B cell (primary cell): ENCODE measurements around the gene PEX6. TPM values are rescaled to one million over a fixed set of nuclear protein-coding genes. Genes with fewer than 3 reads are reported as not detected.

Experiments used
- ATAC-seq: fragments of 200-7000 bp; cut with Tn5 transposase; one replicate; pipeline ENCODE4 v1.10.0; 2021; ENCODE audit warnings: low read depth, mild to moderate bottlenecking, moderate number of reproducible peaks, moderate library complexity
- CTCF ChIA-PET: fragments of 350-600 bp; sonication (Branson Sonifier 250); formaldehyde crosslinking; loops from one replicate; lab custom pipeline; 2021; ENCODE audit warnings: antibody characterized with exemption, inconsistent platforms; lab: Charles Lee
- POLR2A ChIA-PET: fragments of 350-600 bp; sonication (Branson Sonifier 250); formaldehyde crosslinking; loops from one replicate; lab custom pipeline; 2021; ENCODE audit warnings: antibody characterized with exemption; lab: Charles Lee
- DNase-seq: peaks from one replicate; pipeline ENCODE4 v3.0.0; 2013
- H2AFZ ChIP-seq: 2 replicates; pipeline ENCODE4 v1.6.1; 2012; ENCODE audit warnings: mild to moderate bottlenecking, low read depth, low read length; ENCODE audit not compliant: insufficient read depth, poor library complexity, severe bottlenecking
- H3K27ac ChIP-seq, 2 donors: 1 replicate in 1 of 2; 2 replicates in 1 of 2; pipeline ENCODE4 v1.5.1; 2012 to 2013; ENCODE audit warnings: low read length in 2 of 2, mild to moderate bottlenecking in 2 of 2, moderate library complexity in 1 of 2
- H3K27me3 ChIP-seq, 4 experiments: fragments of 200-600 bp in 1 of 4; sonication (generic) in 1 of 4; replicated peaks in 1 of 4; 1 replicate in 2 of 4; 2 replicates in 2 of 4; pipeline versions ENCODE4 v1.6.1 to v1.7.0; 2013 to 2016; ENCODE audit warnings: low read length in 3 of 4, mild to moderate bottlenecking in 2 of 4, mixed read lengths in 1 of 4, moderate library complexity in 1 of 4; ENCODE audit not compliant: insufficient read depth in 4 of 4, control insufficient read depth in 3 of 4; ENCODE audit errors: control extremely low read depth in 1 of 4
- H3K36me3 ChIP-seq, 2 experiments: replicated peaks in 1 of 2; 1 replicate in 1 of 2; 2 replicates in 1 of 2; pipeline versions ENCODE4 v1.6.1 to v1.7.1; 2013; ENCODE audit warnings: low read length in 1 of 2; ENCODE audit not compliant: insufficient read depth in 2 of 2, control insufficient read depth in 1 of 2; ENCODE audit errors: control extremely low read depth in 1 of 2, extremely low read depth in 1 of 2
- H3K4me1 ChIP-seq, 2 donors: fragments of 200-600 bp in 1 of 2; sonication (generic) in 1 of 2; 1 replicate in 1 of 2; 2 replicates in 1 of 2; pipeline versions ENCODE4 v1.5.1 to v1.6.1; 2013 to 2017; ENCODE audit warnings: low read length in 2 of 2; ENCODE audit not compliant: control insufficient read depth in 2 of 2, insufficient read depth in 2 of 2
- H3K4me2 ChIP-seq: replicated peaks from 2 replicates; pipeline ENCODE3; 2012; ENCODE audit warnings: mild to moderate bottlenecking, low read depth, low read length; ENCODE audit not compliant: poor library complexity, severe bottlenecking
- H3K4me3 ChIP-seq, 5 experiments: fragments of 200-600 bp in 1 of 5; sonication (generic) in 1 of 5; 1 replicate in 3 of 5; 2 replicates in 2 of 5; pipeline versions ENCODE4 v1.5.1 to v1.7.0; 2011 to 2016; ENCODE audit warnings: low read length in 4 of 5, mild to moderate bottlenecking in 4 of 5, low read depth in 2 of 5, control low read depth in 1 of 5, moderate library complexity in 1 of 5; ENCODE audit not compliant: insufficient read depth in 1 of 5; ENCODE audit errors: control extremely low read depth in 1 of 5, extremely low read depth in 1 of 5
- H3K79me2 ChIP-seq: fragments of 200-600 bp; sonication (generic); one replicate; pipeline ENCODE4 v1.6.0; 2016; ENCODE audit warnings: low read length; ENCODE audit not compliant: control insufficient read depth, insufficient read depth
- H3K9ac ChIP-seq: fragments of 200-600 bp; sonication (generic); 2 replicates; pipeline ENCODE4 v1.6.1; 2017; ENCODE audit warnings: mild to moderate bottlenecking, low read length, moderate library complexity
- H3K9me3 ChIP-seq, 3 donors: one replicate each; pipeline versions ENCODE4 v1.6.1 to v1.7.1; 2013; ENCODE audit warnings: low read length in 2 of 3; ENCODE audit not compliant: control insufficient read depth in 2 of 3, insufficient read depth in 1 of 3; ENCODE audit errors: control extremely low read depth in 1 of 3
- H4K20me1 ChIP-seq: 2 replicates; pipeline ENCODE4 v1.6.0; 2012; ENCODE audit warnings: mild to moderate bottlenecking, low read length; ENCODE audit not compliant: insufficient read depth, control insufficient read depth, poor library complexity, severe bottlenecking
- H3K27ac Mint-ChIP-seq: one replicate; pipeline ENCODE4 v1.8.0; 2021; ENCODE audit warnings: mixed read lengths
- H3K27me3 Mint-ChIP-seq: one replicate; pipeline ENCODE4 v1.8.0; 2021; ENCODE audit warnings: mixed read lengths
- H3K4me1 Mint-ChIP-seq: one replicate; pipeline ENCODE4 v1.8.0; 2021; ENCODE audit warnings: mixed read lengths
- H3K4me3 Mint-ChIP-seq: one replicate; pipeline ENCODE4 v1.8.0; 2021; ENCODE audit warnings: mixed read lengths
- H3K9me3 Mint-ChIP-seq: one replicate; pipeline ENCODE4 v1.8.0; 2022; ENCODE audit warnings: mixed read lengths; ENCODE audit not compliant: insufficient read depth
- EZH2 ChIP-seq: IDR thresholded peaks from 2 replicates; pipeline ENCODE4 v1.6.1; 2012; ENCODE audit warnings: borderline replicate concordance, low read depth, mild to moderate bottlenecking, moderate library complexity, low read length; ENCODE audit not compliant: insufficient read depth, poor library complexity, severe bottlenecking
- WGBS: methylation state at CpG from one replicate; pipeline ENCODE4 v1.1.5; 2013; ENCODE audit warnings: missing lambda C conversion rate; ENCODE audit not compliant: insufficient coverage; 5-methylcytosine and 5-hydroxymethylcytosine counted together
- intact Hi-C: fragments of 100-400 bp; cut with micrococcal nuclease; formaldehyde crosslinking; loops from one replicate; pipeline ENCODE4 v1.10.0; 2022
- polyA plus RNA-seq: library from polyadenylated mRNA; depleted of rRNA; stranded (reverse); fragments of >200 nt; gene quantifications from 2 replicates; pipeline ENCODE4 v1.2.3, GENCODE V29; 2012
- total RNA-seq, 2 donors: library from RNA; stranded (reverse); fragments of 120-200 nt in 1 of 2; gene quantifications; 1 replicate in 1 of 2; 2 replicates in 1 of 2; pipeline versions ENCODE4 v1.2.3 to v1.2.4, GENCODE V29; 2013 to 2022
- TF ChIP-seq, protein P1 (sequence below): fragments of 200-600 bp; IDR thresholded peaks from one replicate; pipeline ENCODE4 v1.8.0; 2022; ENCODE audit warnings: antibody characterized with exemption, mild to moderate bottlenecking

Gene PEX6
- total and polyA plus RNA-seq, 2 donors (not counting 1 experiment from before 2014, with no cell fraction given): 16.0 to 16.6 TPM

DNA sequence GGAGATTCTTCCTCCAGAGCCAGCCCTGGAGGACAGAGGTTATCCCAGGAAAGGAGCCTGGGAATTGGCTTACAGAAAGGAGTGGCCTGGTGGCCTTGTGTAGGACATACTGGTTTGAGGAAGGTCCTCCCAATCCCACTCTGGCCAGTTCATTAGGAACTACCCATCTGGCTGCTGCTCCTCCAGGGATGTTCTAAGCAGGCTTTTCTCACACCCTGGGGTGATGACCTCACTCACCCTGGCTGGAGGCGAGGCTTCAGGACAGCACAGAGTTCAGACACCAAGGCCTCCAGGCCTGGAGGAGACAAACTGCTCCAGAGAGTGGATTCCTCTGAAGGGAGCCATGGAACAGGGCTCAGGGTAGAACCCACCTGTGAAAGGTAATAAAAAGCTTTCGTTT, 9.6 kb downstream of the PEX6 start:
- 94% methylated on average over 2 of the region's 2 CpGs for WGBS
- peaks cover 0 to 61% of the 10 kb centered on the region in 2 experiments for H3K36me3 ChIP-seq

DNA sequence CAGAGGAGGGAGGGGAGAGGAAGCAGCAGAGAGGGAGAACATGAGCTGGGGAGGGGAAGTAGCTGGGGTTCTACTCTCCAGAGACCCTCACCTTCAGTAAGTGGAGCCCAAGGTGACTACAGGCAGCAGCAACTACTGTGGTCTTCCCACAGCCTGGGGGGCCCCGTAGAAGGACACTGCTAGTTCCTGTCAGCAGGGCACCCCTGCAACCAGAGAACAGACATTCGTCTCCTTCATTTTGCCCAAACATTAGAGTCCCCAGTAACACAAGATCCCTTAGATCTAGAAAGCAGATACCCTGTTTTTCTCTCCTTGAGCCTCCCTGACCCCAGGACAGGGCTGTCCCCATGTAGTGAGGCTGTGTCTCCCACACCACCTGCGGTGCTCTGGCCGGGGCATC, 10.2 kb downstream of the PEX6 start:
- Histone ChIP-seq H3K4me1 (no peaks in the 10 kb centered on the region), H3K27ac (no peak overlapping the region), H3K27me3 (no peaks in the 10 kb centered on the region), H3K9ac (no peak overlapping the region), H3K9me3 (no peaks in the 10 kb centered on the region), H3K36me3 (peaks cover 0 to 58% of the 10 kb centered on the region in 2 experiments), H2AFZ (no peak overlapping the region), H3K79me2 (no peaks in the 10 kb centered on the region), H3K4me2 (no peak overlapping the region), H3K4me3 (no peak overlapping the region), H4K20me1 (peaks cover 8% of the 10 kb centered on the region)
- ChIA-PET POLR2A (no interaction called here), CTCF (no interaction called here)
- 95% methylated on average over 2 of the region's 4 CpGs for WGBS
- H3K9me3 Mint-ChIP-seq: no peaks in the 10 kb centered on the region
- intact Hi-C loops: no loop called here
- H3K4me1 Mint-ChIP-seq: peaks cover 2% of the 10 kb centered on the region
- ATAC-seq: no peak
- no peak overlapping the region for H3K27ac Mint-ChIP-seq
- no peak overlapping the region for H3K4me3 Mint-ChIP-seq
- no peak for TF ChIP-seq EZH2
- TF ChIP-seq, protein P1, sequence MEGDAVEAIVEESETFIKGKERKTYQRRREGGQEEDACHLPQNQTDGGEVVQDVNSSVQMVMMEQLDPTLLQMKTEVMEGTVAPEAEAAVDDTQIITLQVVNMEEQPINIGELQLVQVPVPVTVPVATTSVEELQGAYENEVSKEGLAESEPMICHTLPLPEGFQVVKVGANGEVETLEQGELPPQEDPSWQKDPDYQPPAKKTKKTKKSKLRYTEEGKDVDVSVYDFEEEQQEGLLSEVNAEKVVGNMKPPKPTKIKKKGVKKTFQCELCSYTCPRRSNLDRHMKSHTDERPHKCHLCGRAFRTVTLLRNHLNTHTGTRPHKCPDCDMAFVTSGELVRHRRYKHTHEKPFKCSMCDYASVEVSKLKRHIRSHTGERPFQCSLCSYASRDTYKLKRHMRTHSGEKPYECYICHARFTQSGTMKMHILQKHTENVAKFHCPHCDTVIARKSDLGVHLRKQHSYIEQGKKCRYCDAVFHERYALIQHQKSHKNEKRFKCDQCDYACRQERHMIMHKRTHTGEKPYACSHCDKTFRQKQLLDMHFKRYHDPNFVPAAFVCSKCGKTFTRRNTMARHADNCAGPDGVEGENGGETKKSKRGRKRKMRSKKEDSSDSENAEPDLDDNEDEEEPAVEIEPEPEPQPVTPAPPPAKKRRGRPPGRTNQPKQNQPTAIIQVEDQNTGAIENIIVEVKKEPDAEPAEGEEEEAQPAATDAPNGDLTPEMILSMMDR: no peak
- DNase-seq: no peak
- H3K27me3 Mint-ChIP-seq: no peaks in the 10 kb centered on the region

More for the DNA sequence above, 9.6 kb downstream of the PEX6 start:
- peaks cover 5% of the 10 kb centered on the region for H3K4me1 Mint-ChIP-seq
- DNase-seq (no peak), ATAC-seq (no peak)
- ChIA-PET CTCF (no interaction called here), POLR2A (no interaction called here)
- Histone ChIP-seq H3K79me2 (no peaks in the 10 kb centered on the region), H3K4me3 (no peak overlapping the region), H2AFZ (no peak overlapping the region), H3K9me3 (no peaks in the 10 kb centered on the region), H4K20me1 (peaks cover 8% of the 10 kb centered on the region), H3K4me2 (no peak overlapping the region), H3K27ac (no peak overlapping the region), H3K27me3 (no peaks in the 10 kb centered on the region), H3K9ac (no peak overlapping the region), H3K4me1 (no peaks in the 10 kb centered on the region)
- TF ChIP-seq EZH2: no peak
- TF ChIP-seq, protein P1: no peak
- H3K4me3 Mint-ChIP-seq: no peak overlapping the region
- no peaks in the 10 kb centered on the region for H3K9me3 Mint-ChIP-seq
- intact Hi-C loops: no loop called here
- H3K27me3 Mint-ChIP-seq: no peaks in the 10 kb centered on the region
- H3K27ac Mint-ChIP-seq: no peak overlapping the region
